ENCODE results near the gene LCP2.

- TF ChIP-seq CTCF (IDR thresholded peaks at IDR 0.05), result no peak
- no peak for TF ChIP-seq POLR2A (IDR thresholded peaks at IDR 0.05)
Measured at GRCh38 chr5:170256571-170256970, 41.0 kb downstream of the LCP2 start.

Data from esophagus squamous epithelium (tissue), 4 donors.